ENCODE measurements around the gene UBA1. TPM values are rescaled to one million over a fixed set of nuclear protein-coding genes. Genes with fewer than 3 reads are reported as not detected.

Gene UBA1
- total RNA-seq, 3 donors from 2014 or later: 160 to 198 (median 172) TPM

GRCh38 chrX:47180346-47180745 is 13.3 kb upstream of the UBA1 start:
- DNase-seq (no peak), ATAC-seq (no peak)
- H3K4me3 ChIP-seq: no peak overlapping the region
- TF ChIP-seq, protein P1, sequence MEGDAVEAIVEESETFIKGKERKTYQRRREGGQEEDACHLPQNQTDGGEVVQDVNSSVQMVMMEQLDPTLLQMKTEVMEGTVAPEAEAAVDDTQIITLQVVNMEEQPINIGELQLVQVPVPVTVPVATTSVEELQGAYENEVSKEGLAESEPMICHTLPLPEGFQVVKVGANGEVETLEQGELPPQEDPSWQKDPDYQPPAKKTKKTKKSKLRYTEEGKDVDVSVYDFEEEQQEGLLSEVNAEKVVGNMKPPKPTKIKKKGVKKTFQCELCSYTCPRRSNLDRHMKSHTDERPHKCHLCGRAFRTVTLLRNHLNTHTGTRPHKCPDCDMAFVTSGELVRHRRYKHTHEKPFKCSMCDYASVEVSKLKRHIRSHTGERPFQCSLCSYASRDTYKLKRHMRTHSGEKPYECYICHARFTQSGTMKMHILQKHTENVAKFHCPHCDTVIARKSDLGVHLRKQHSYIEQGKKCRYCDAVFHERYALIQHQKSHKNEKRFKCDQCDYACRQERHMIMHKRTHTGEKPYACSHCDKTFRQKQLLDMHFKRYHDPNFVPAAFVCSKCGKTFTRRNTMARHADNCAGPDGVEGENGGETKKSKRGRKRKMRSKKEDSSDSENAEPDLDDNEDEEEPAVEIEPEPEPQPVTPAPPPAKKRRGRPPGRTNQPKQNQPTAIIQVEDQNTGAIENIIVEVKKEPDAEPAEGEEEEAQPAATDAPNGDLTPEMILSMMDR (IDR thresholded peaks at IDR 0.05): no peak
- H3K4me1 ChIP-seq (ENCODE audit: low read depth): no peaks in the 10 kb centered on the region
- no peaks in the 10 kb centered on the region for H3K36me3 ChIP-seq (ENCODE audit: low read depth)
- intact Hi-C loops (cut with DNase I, micrococcal nuclease): no loop called here
- H3K9me3 ChIP-seq: no peaks in the 10 kb centered on the region

DNA sequence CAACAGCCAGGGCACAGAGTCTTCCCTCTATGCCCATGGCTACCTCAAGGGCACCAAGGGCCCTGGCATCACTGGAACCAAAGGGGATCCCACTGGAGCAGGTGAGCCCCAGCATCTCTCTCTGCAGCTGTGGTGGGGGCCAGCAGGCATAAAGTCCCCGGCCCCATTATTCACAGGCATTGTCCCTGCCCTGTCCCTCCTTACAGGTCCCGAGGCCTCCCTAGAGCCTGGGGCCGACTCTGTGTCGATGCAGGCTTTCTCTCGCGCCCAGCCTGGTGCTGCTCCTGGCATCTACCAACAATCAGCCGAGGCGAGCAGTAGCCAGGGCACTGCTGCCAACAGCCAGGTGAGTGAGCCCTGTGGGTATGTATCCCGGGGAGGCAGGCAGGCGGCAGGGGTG is 12.3 kb upstream of the UBA1 start:
- TF ChIP-seq, protein P1 (IDR thresholded peaks at IDR 0.05): no peak
- H3K9me3 ChIP-seq: no peaks in the 10 kb centered on the region
- no peak for DNase-seq
- intact Hi-C loops (cut with DNase I, micrococcal nuclease): no loop called here
- ATAC-seq: no peak
- no peaks in the 10 kb centered on the region for H3K36me3 ChIP-seq (ENCODE audit: low read depth)
- H3K4me3 ChIP-seq: no peak overlapping the region
- no peaks in the 10 kb centered on the region for H3K4me1 ChIP-seq (ENCODE audit: low read depth)

GRCh38 chrX:47182106-47182700 is 11.4 kb upstream of the UBA1 start:
- intact Hi-C loops (cut with DNase I, micrococcal nuclease): no loop called here
- TF ChIP-seq, protein P1 (IDR thresholded peaks at IDR 0.05): no peak
- Histone ChIP-seq H3K4me3 (no peak overlapping the region), H3K36me3 (ENCODE audit: low read depth) (no peaks in the 10 kb centered on the region), H3K9me3 (no peaks in the 10 kb centered on the region), H3K4me1 (ENCODE audit: low read depth) (no peaks in the 10 kb centered on the region)
- DNase-seq (no peak), ATAC-seq (no peak)

DNA sequence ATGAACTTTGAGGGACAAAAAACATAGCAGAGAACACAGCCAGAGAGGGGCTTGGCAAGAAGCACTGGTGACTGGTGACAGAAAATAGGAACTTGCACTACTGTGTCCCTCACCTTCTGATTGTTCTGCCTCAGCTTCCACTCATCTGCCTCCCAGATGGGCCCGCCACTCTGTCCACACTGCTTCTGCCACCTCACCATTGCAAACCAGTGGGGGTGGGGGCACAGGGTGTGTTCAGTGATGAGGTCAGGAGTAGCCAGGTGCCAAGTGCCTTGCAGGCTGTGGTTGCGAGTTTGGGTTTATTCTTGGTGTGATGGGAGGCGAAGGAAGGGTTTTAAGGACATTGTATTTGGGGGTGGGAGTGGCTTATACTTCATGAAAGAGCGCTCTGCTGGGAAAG is 9.1 kb upstream of the UBA1 start:
- ATAC-seq: no peak
- DNase-seq: no peak
- intact Hi-C loops (cut with DNase I, micrococcal nuclease): no loop called here

GRCh38 chrX:47185241-47185640 is 8.4 kb upstream of the UBA1 start:
- Histone ChIP-seq H3K9me3 (no peaks in the 10 kb centered on the region), H3K36me3 (ENCODE audit: low read depth) (no peaks in the 10 kb centered on the region), H3K4me3 (no peak overlapping the region), H3K4me1 (ENCODE audit: low read depth) (no peaks in the 10 kb centered on the region)
- ATAC-seq (no peak), DNase-seq (no peak)
- TF ChIP-seq, protein P1 (IDR thresholded peaks at IDR 0.05): no peak
- intact Hi-C loops (cut with DNase I, micrococcal nuclease): no loop called here

More for the DNA sequence above, 9.1 kb upstream of the UBA1 start:
- H3K4me1 ChIP-seq (ENCODE audit: low read depth): no peaks in the 10 kb centered on the region
- no peaks in the 10 kb centered on the region for H3K36me3 ChIP-seq (ENCODE audit: low read depth)
- H3K4me3 ChIP-seq: no peak overlapping the region
- TF ChIP-seq, protein P1 (IDR thresholded peaks at IDR 0.05): no peak
- no peaks in the 10 kb centered on the region for H3K9me3 ChIP-seq

All from mucosa of descending colon (tissue), 3 donors.